Naive thymus-derived CD4-positive, alpha-beta T cell (primary cell): Measurements from ENCODE around the gene SPACA9. TPM values are rescaled to one million over a fixed set of nuclear protein-coding genes. Genes with fewer than 3 reads are reported as not detected.

Experiments used
- ATAC-seq: fragments of 150-1000 bp; cut with Tn5 transposase; 2 replicates; pipeline ENCODE4 v1.10.0; 2021; ENCODE audit warnings: mild to moderate bottlenecking, moderate library complexity
- CTCF ChIA-PET: fragments of 350-600 bp; sonication (Branson Sonifier 250); formaldehyde crosslinking; loops from one replicate; lab custom pipeline; 2021; ENCODE audit warnings: antibody characterized with exemption; lab: Charles Lee
- POLR2A ChIA-PET: fragments of 350-600 bp; sonication (Branson Sonifier 250); formaldehyde crosslinking; loops from one replicate; lab custom pipeline; 2021; ENCODE audit warnings: antibody characterized with exemption, inconsistent platforms; lab: Charles Lee
- DNase-seq, 9 donors: peaks; one replicate each; pipeline versions ENCODE4 v3.0.0 to v3.0.0-alpha.2; 2020 to 2022; ENCODE audit warnings: mixed read lengths in 1 of 9
- H3K27ac ChIP-seq: one replicate; pipeline ENCODE4 v1.7.0; 2013; ENCODE audit warnings: mild to moderate bottlenecking, low read depth, low read length, moderate library complexity
- H3K27me3 ChIP-seq, 2 donors: one replicate each; pipeline ENCODE4 v1.7.0; 2013; ENCODE audit warnings: low read length in 2 of 2, mild to moderate bottlenecking in 2 of 2, moderate library complexity in 2 of 2; ENCODE audit not compliant: control insufficient read depth in 2 of 2, insufficient read depth in 2 of 2
- H3K36me3 ChIP-seq, 3 experiments: 1 replicate in 2 of 3; 2 replicates in 1 of 3; pipeline ENCODE4 v1.7.0; 2013; ENCODE audit warnings: low read length in 3 of 3, mild to moderate bottlenecking in 3 of 3, moderate library complexity in 1 of 3; ENCODE audit not compliant: insufficient read depth in 3 of 3, control insufficient read depth in 2 of 3
- H3K4me1 ChIP-seq, 2 donors: one replicate each; pipeline ENCODE4 v1.7.0; 2013; ENCODE audit warnings: low read length in 2 of 2, mild to moderate bottlenecking in 2 of 2, moderate library complexity in 1 of 2; ENCODE audit not compliant: control insufficient read depth in 2 of 2, insufficient read depth in 2 of 2
- H3K4me3 ChIP-seq: 2 replicates; pipeline ENCODE4 v1.7.0; 2013; ENCODE audit warnings: mild to moderate bottlenecking, low read length
- H3K9me3 ChIP-seq, 3 experiments: 1 replicate in 2 of 3; 2 replicates in 1 of 3; pipeline ENCODE4 v1.7.0; 2013; ENCODE audit warnings: low read length in 3 of 3; ENCODE audit not compliant: control insufficient read depth in 2 of 3
- H3K27ac Mint-ChIP-seq, 9 donors: one replicate each; pipeline ENCODE4 v1.8.0; 2020 to 2022; ENCODE audit warnings: mixed read lengths in 9 of 9, mild to moderate bottlenecking in 8 of 9, moderate library complexity in 5 of 9, inconsistent platforms in 2 of 9
- H3K27me3 Mint-ChIP-seq, 5 donors: one replicate each; pipeline ENCODE4 v1.8.0; 2021 to 2022; ENCODE audit warnings: mixed read lengths in 5 of 5, mild to moderate bottlenecking in 1 of 5
- H3K36me3 Mint-ChIP-seq, 5 donors: one replicate each; pipeline ENCODE4 v1.8.0; 2020 to 2022; ENCODE audit warnings: mixed read lengths in 5 of 5, mild to moderate bottlenecking in 3 of 5, inconsistent platforms in 1 of 5
- H3K4me1 Mint-ChIP-seq, 7 donors: one replicate each; pipeline ENCODE4 v1.8.0; 2020 to 2022; ENCODE audit warnings: mixed read lengths in 7 of 7, mild to moderate bottlenecking in 3 of 7, inconsistent platforms in 1 of 7
- H3K4me3 Mint-ChIP-seq, 10 donors: one replicate each; pipeline ENCODE4 v1.8.0; 2020 to 2022; ENCODE audit warnings: mild to moderate bottlenecking in 10 of 10, mixed read lengths in 10 of 10, moderate library complexity in 6 of 10, inconsistent platforms in 2 of 10
- H3K9me3 Mint-ChIP-seq, 11 donors: one replicate each; pipeline ENCODE4 v1.8.0; 2020 to 2022; ENCODE audit warnings: mixed read lengths in 11 of 11, mild to moderate bottlenecking in 4 of 11, inconsistent platforms in 1 of 11, moderate library complexity in 1 of 11
- intact Hi-C, 2 donors: fragments of 100-400 bp; cut with micrococcal nuclease; formaldehyde crosslinking; loops; one replicate each; pipeline ENCODE4 v1.15.1; 2023
- polyA plus RNA-seq, 2 donors: library from polyadenylated mRNA; unstranded; fragments of 300-500 nt; fragmentation: Illumina TruSeq; gene quantifications; one replicate each; pipeline ENCODE4 v1.2.3, GENCODE V29; 2021
- total RNA-seq, 6 experiments: library from RNA in 5 of 6; stranded (reverse) in 5 of 6; gene quantifications; 1 replicate in 5 of 6; 2 replicates in 1 of 6; pipeline ENCODE4 v1.2.3 and lab custom pipeline; 2021 to 2026

The SPACA9 gene
- total and polyA plus RNA-seq, 7 experiments from 2014 or later: 0.61 to 3.1 (median 2.2) TPM

DNA sequence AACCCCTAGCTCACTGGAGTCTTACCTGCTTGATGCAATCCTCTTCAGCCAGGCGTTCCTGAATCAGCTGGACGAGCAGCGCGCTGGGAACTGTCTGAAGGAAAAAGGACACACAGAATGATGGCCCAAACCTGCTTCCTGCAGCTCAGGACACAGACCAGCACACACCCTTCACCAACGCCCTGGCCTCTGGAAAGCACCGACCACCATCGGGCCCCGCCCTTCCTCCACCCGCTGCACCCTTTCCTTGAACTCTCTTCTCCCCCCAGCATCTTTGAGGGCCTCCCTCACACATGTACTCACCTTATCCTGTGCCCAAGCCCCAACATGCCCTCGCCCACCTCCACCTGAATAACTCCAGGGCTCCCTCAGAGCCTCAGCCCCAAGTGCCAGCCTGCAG lies 23.9 kb upstream of the SPACA9 start:
- Histone ChIP-seq H3K36me3 (no peaks in the 10 kb centered on the region), H3K4me1 (peaks cover 0 to 8% of the 10 kb centered on the region in 2 donors), H3K27ac (no peak overlapping the region), H3K27me3 (no peaks in the 10 kb centered on the region), H3K9me3 (no peaks in the 10 kb centered on the region), H3K4me3 (no peak overlapping the region)
- DNase-seq: no peak
- intact Hi-C loops: no loop called here
- CTCF ChIA-PET: no interaction called here
- H3K4me3 Mint-ChIP-seq: no peak overlapping the region
- peaks cover 0 to 17% (median 6%) of the 10 kb centered on the region in 5 donors for H3K27me3 Mint-ChIP-seq
- POLR2A ChIA-PET: no interaction called here
- peaks cover 0 to 18% (median 8%) of the 10 kb centered on the region in 7 donors for H3K4me1 Mint-ChIP-seq
- H3K9me3 Mint-ChIP-seq: no peaks in the 10 kb centered on the region
- peak overlapping the region in 1 of 9 donors; percentile 16 for H3K27ac Mint-ChIP-seq
- no peak for ATAC-seq
- no peaks in the 10 kb centered on the region for H3K36me3 Mint-ChIP-seq

DNA sequence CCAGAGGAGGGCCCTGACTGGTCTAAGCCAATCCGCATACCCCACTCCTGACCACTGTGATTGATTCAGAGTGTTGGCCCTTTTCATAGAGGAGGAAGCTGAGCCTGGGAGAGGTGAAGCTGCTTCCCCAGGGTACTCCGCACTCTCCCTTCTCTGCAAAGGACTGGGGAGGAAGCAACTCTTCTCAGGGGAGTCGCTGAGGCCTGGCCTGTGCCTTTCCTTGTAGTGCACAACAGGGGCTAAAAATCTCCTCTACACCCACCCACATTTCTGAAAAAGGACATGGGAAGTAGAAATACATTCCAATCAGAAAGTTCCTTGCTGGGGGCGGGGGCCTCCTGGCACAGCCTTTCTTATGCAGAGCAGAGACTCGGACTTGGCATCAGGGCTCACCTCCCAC lies 22.8 kb upstream of the SPACA9 start:
- DNase-seq: no peak
- peaks cover 0 to 6% of the 10 kb centered on the region in 2 donors for H3K4me1 ChIP-seq
- ATAC-seq: no peak
- ChIA-PET CTCF (no interaction called here), POLR2A (no interaction called here)
- Mint-ChIP-seq H3K4me3 (no peak overlapping the region), H3K27ac (no peak overlapping the region), H3K9me3 (no peaks in the 10 kb centered on the region), H3K27me3 (peaks cover 0 to 17% (median 6%) of the 10 kb centered on the region in 5 donors), H3K36me3 (no peaks in the 10 kb centered on the region), H3K4me1 (peaks cover 0 to 14% (median 3%) of the 10 kb centered on the region in 7 donors)
- H3K27me3 ChIP-seq: no peaks in the 10 kb centered on the region
- H3K9me3 ChIP-seq: no peaks in the 10 kb centered on the region
- intact Hi-C loops: no loop called here
- no peaks in the 10 kb centered on the region for H3K36me3 ChIP-seq
- H3K4me3 ChIP-seq: no peak overlapping the region
- no peak overlapping the region for H3K27ac ChIP-seq

DNA sequence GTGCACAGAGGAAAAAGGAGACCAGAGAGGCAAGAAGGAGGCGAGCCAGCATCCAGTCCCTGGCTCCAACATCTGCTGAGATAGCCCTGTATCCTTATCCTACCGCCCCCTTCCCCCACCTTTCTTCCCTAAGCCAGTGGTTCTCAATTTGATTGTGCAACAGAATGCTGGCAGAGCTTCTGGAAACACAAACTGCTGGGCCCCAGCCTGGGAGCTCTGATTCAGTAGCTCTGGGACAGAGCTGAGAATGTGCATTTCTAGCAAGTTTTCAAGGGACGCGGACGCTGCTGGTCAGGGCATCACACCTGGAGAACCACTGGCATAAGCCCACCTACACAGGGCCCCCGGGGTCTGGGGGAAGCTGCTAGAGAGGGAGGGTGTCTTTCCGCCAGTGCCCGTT lies 21.7 kb upstream of the SPACA9 start:
- Histone ChIP-seq H3K4me1 (no peaks in the 10 kb centered on the region), H3K9me3 (no peaks in the 10 kb centered on the region), H3K27ac (no peak overlapping the region), H3K4me3 (no peak overlapping the region), H3K27me3 (no peaks in the 10 kb centered on the region), H3K36me3 (no peaks in the 10 kb centered on the region)
- intact Hi-C loops: no loop called here
- peaks cover 0 to 17% (median 6%) of the 10 kb centered on the region in 5 donors for H3K27me3 Mint-ChIP-seq
- no peak overlapping the region for H3K4me3 Mint-ChIP-seq
- H3K36me3 Mint-ChIP-seq: no peaks in the 10 kb centered on the region
- ATAC-seq (no peak), DNase-seq (no peak)
- no peaks in the 10 kb centered on the region for H3K9me3 Mint-ChIP-seq
- peaks cover 0 to 10% (median 0%) of the 10 kb centered on the region in 7 donors for H3K4me1 Mint-ChIP-seq
- POLR2A ChIA-PET: no interaction called here
- CTCF ChIA-PET: no interaction called here
- peak overlapping the region in 2 of 9 donors; percentile 28 to 51 for H3K27ac Mint-ChIP-seq

DNA sequence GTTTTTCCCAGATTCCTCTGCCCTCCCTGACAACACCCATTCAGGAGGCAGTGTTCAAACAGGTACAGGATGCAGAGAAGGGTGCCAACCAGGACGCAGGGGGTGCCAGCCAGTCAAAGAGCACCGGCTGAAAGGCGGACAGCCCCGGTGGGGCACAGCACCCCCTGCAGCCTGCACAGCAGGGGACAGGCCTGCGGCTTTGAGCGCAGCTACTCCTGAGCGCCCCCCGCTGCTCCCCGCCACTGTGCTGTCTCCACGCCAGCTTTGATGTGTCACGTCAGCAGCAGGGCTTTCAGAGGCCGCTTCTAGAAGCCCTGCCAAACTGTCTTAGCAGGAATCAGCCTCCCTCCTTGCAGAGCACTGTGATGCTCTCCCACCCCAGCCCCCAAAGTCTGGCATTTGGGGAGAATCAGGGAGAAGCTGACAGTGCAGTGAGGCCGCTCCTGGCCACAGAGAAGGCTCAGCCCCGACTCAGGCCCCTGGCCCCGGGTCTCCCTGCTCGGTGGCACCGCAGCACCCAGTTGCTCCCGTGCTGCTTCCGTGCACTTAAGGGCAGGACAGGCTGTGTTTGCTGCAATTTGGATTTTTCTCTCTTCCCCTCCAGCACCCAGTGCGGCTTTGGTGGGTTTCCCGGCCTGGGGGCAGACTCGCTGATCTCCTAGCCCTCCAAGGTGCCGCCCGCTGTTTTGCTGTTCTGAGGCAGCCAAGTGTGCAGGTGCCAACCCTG lies 20.9 kb upstream of the SPACA9 start:
- DNase-seq (no peak), ATAC-seq (no peak)
- no peak overlapping the region for H3K4me3 ChIP-seq
- H3K27ac Mint-ChIP-seq: no peak overlapping the region
- H3K27me3 ChIP-seq: no peaks in the 10 kb centered on the region
- peaks cover 0 to 17% (median 6%) of the 10 kb centered on the region in 5 donors for H3K27me3 Mint-ChIP-seq
- H3K4me3 Mint-ChIP-seq: no peak overlapping the region
- CTCF ChIA-PET: no interaction called here
- no peaks in the 10 kb centered on the region for H3K36me3 ChIP-seq
- H3K36me3 Mint-ChIP-seq: no peaks in the 10 kb centered on the region
- no peaks in the 10 kb centered on the region for H3K9me3 Mint-ChIP-seq
- intact Hi-C loops: no loop called here
- POLR2A ChIA-PET: no interaction called here
- no peak overlapping the region for H3K27ac ChIP-seq
- H3K4me1 ChIP-seq: no peaks in the 10 kb centered on the region
- H3K9me3 ChIP-seq: no peaks in the 10 kb centered on the region
- H3K4me1 Mint-ChIP-seq: peaks cover 0 to 10% (median 0%) of the 10 kb centered on the region in 7 donors

DNA sequence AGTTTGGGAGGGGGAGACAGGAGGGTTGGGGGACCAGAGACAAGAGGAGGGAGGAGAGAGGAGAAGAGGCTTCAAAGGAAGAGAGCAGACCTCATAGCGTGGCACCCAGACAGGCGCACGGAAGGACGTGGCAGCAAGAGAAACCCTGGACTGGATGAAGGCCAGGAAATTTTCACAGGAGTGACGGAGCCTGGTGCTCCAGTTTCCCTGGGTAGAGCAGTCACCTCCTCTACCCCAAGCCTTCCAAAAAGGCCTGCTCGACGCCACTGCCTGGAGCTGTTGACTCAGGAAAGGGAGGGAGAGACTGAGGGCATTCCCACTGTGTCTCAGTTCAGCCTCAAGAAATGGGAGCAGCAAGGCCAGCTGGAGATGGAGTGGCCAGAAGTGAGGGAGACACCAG lies 19.9 kb upstream of the SPACA9 start:
- DNase-seq (no peak), ATAC-seq (no peak)
- no peaks in the 10 kb centered on the region for H3K4me1 ChIP-seq
- no peaks in the 10 kb centered on the region for H3K27me3 ChIP-seq
- H3K27ac Mint-ChIP-seq: no peak overlapping the region
- no peak overlapping the region for H3K4me3 Mint-ChIP-seq
- H3K27me3 Mint-ChIP-seq: peaks cover 0 to 17% (median 6%) of the 10 kb centered on the region in 5 donors
- intact Hi-C loops: no loop called here
- no peaks in the 10 kb centered on the region for H3K36me3 ChIP-seq
- no peak overlapping the region for H3K4me3 ChIP-seq
- no peaks in the 10 kb centered on the region for H3K36me3 Mint-ChIP-seq
- H3K4me1 Mint-ChIP-seq: peaks cover 0 to 9% (median 0%) of the 10 kb centered on the region in 7 donors
- H3K27ac ChIP-seq: no peak overlapping the region
- H3K9me3 Mint-ChIP-seq: no peaks in the 10 kb centered on the region
- POLR2A ChIA-PET: no interaction called here
- CTCF ChIA-PET: no interaction called here
- H3K9me3 ChIP-seq: no peaks in the 10 kb centered on the region

DNA sequence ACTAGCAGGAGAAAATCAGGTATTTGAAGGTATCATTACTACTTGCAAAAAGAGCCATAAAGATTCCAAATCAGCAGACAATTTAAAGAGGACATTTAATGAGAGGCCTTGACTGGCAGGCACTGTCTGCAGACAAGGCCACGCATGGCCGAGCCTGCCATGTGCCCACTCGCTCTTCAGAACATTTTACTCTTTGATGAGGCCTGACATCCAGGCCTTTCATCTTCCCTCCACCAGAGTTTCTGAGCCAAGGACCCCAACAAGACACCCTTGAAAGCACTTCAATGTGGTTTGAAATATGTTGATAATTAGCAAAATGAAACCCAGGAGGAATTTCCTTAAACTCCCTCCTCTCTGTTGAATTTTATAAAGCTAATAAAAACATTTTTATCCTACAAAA lies 17.0 kb upstream of the SPACA9 start:
- peaks cover 0 to 14% (median 2%) of the 10 kb centered on the region in 5 donors for H3K27me3 Mint-ChIP-seq
- H3K36me3 Mint-ChIP-seq: no peaks in the 10 kb centered on the region
- Histone ChIP-seq H3K4me3 (no peak overlapping the region), H3K9me3 (no peaks in the 10 kb centered on the region), H3K4me1 (no peaks in the 10 kb centered on the region), H3K27me3 (no peaks in the 10 kb centered on the region), H3K27ac (no peak overlapping the region), H3K36me3 (no peaks in the 10 kb centered on the region)
- ChIA-PET POLR2A (no interaction called here), CTCF (no interaction called here)
- peaks cover 0 to 2% (median 0%) of the 10 kb centered on the region in 7 donors for H3K4me1 Mint-ChIP-seq
- ATAC-seq (no peak), DNase-seq (no peak)
- no peak overlapping the region for H3K27ac Mint-ChIP-seq
- no peak overlapping the region for H3K4me3 Mint-ChIP-seq
- no peaks in the 10 kb centered on the region for H3K9me3 Mint-ChIP-seq
- intact Hi-C loops: no loop called here

DNA sequence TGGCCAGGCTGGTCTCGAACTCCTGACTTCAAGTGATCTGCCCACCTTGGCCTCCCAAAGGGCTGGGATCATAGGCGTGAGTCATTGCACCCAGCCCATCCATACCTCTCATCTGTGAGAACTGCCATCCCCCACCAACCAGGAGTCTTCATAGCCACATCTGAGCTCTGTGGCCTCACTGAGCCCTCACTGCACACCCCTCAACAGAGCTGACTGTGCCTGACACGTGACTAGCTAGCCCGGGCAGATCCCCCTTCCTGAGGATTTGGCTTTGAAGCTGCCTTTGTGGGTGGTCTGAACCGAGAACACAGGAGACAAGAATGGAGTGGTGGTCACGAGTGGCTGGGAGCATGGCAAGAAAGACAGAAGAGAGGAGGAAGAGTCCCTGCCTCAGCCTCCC lies 16.2 kb upstream of the SPACA9 start:
- H3K4me1 ChIP-seq: no peaks in the 10 kb centered on the region
- no peak overlapping the region for H3K27ac ChIP-seq
- H3K36me3 ChIP-seq: no peaks in the 10 kb centered on the region
- POLR2A ChIA-PET: no interaction called here
- H3K9me3 Mint-ChIP-seq: no peaks in the 10 kb centered on the region
- no peaks in the 10 kb centered on the region for H3K36me3 Mint-ChIP-seq
- H3K27me3 Mint-ChIP-seq: peaks cover 0 to 14% (median 2%) of the 10 kb centered on the region in 5 donors
- H3K27me3 ChIP-seq: no peaks in the 10 kb centered on the region
- DNase-seq (no peak), ATAC-seq (no peak)
- H3K9me3 ChIP-seq: no peaks in the 10 kb centered on the region
- CTCF ChIA-PET: no interaction called here
- H3K27ac Mint-ChIP-seq: no peak overlapping the region
- no peak overlapping the region for H3K4me3 Mint-ChIP-seq
- intact Hi-C loops: no loop called here
- H3K4me1 Mint-ChIP-seq: peaks cover 0 to 2% (median 0%) of the 10 kb centered on the region in 7 donors
- H3K4me3 ChIP-seq: no peak overlapping the region
